Activated T-cell treated with anti-CD3 and anti-CD28 coated beads, Interleukin-2, amount 50 U/mL, for 72 hours (primary cell): Measurements from ENCODE around the gene VMAC. TPM values are rescaled to one million over a fixed set of nuclear protein-coding genes. Genes with fewer than 3 reads are reported as not detected.

Experiments used
- ATAC-seq, 2 donors: fragments of 150-1000 bp; cut with Tn5 transposase; replicated peaks in 1 of 2; 2 replicates each; pipeline ENCODE4 v1.10.0; 2021; ENCODE audit warnings: moderate library complexity in 2 of 2, mild to moderate bottlenecking in 1 of 2
- DNase-seq, 2 donors: peaks; one replicate each; pipeline ENCODE4 v3.0.0; 2021 to 2022; ENCODE audit warnings: mixed read lengths in 1 of 2
- H3K27ac Mint-ChIP-seq: one replicate; pipeline ENCODE4 v1.8.0; 2022; ENCODE audit warnings: mild to moderate bottlenecking, moderate library complexity, mixed read lengths
- H3K27me3 Mint-ChIP-seq: one replicate; pipeline ENCODE4 v1.8.0; 2022; ENCODE audit warnings: low read depth, mixed read lengths
- H3K36me3 Mint-ChIP-seq, 2 donors: one replicate each; pipeline ENCODE4 v1.8.0; 2022; ENCODE audit warnings: mixed read lengths in 2 of 2, mild to moderate bottlenecking in 1 of 2; ENCODE audit not compliant: insufficient read depth in 2 of 2
- H3K4me1 Mint-ChIP-seq: one replicate; pipeline ENCODE4 v1.8.0; 2022; ENCODE audit warnings: low read depth, mixed read lengths
- H3K4me3 Mint-ChIP-seq, 2 donors: one replicate each; pipeline ENCODE4 v1.8.0; 2022; ENCODE audit warnings: mild to moderate bottlenecking in 2 of 2, mixed read lengths in 2 of 2, moderate library complexity in 2 of 2
- H3K9me3 Mint-ChIP-seq, 2 donors: one replicate each; pipeline ENCODE4 v1.8.0; 2022; ENCODE audit warnings: mixed read lengths in 2 of 2
- total RNA-seq, 2 donors: library from RNA; stranded (reverse); gene quantifications; one replicate each; pipeline ENCODE4 v1.2.3, GENCODE V29; 2022

VMAC gene
- total RNA-seq, 2 donors from 2014 or later: 8.7 to 10.5 TPM

GRCh38 chr19:5933391-5934068 is 28.9 kb downstream of the VMAC start:
- no peak for DNase-seq
- Mint-ChIP-seq H3K27me3 (no peaks in the 10 kb centered on the region), H3K9me3 (no peaks in the 10 kb centered on the region), H3K4me1 (peaks cover 5% of the 10 kb centered on the region), H3K27ac (no peak overlapping the region), H3K36me3 (peaks cover 3 to 24% of the 10 kb centered on the region in 2 donors), H3K4me3 (no peak overlapping the region)
- ATAC-seq: no peak

GRCh38 chr19:5934069-5934401 is 29.4 kb downstream of the VMAC start:
- H3K27ac Mint-ChIP-seq: no peak overlapping the region
- no peak overlapping the region for H3K4me3 Mint-ChIP-seq
- peaks cover 5% of the 10 kb centered on the region for H3K4me1 Mint-ChIP-seq
- H3K9me3 Mint-ChIP-seq: no peaks in the 10 kb centered on the region
- DNase-seq: no peak
- no peaks in the 10 kb centered on the region for H3K27me3 Mint-ChIP-seq
- peaks cover 3 to 21% of the 10 kb centered on the region in 2 donors for H3K36me3 Mint-ChIP-seq
- ATAC-seq: no peak

- Mint-ChIP-seq H3K9me3 (no peaks in the 10 kb centered on the region), H3K4me1 (peaks cover 5% of the 10 kb centered on the region), H3K36me3 (peaks cover 3 to 20% of the 10 kb centered on the region in 2 donors), H3K4me3 (no peak overlapping the region), H3K27me3 (no peaks in the 10 kb centered on the region), H3K27ac (peak overlapping the region; percentile 31)
- no peak for DNase-seq
- ATAC-seq: no peak
These were observed 30.3 kb downstream of the VMAC start for GRCh38 chr19:5934774-5935472.

GRCh38 chr19:5935473-5936291 is 31.0 kb downstream of the VMAC start:
- Mint-ChIP-seq H3K36me3 (peaks cover 3 to 18% of the 10 kb centered on the region in 2 donors), H3K27me3 (no peaks in the 10 kb centered on the region), H3K4me1 (peaks cover 5% of the 10 kb centered on the region), H3K27ac (no peak overlapping the region), H3K9me3 (no peaks in the 10 kb centered on the region), H3K4me3 (no peak overlapping the region)
- DNase-seq (no peak), ATAC-seq (no peak)

- peaks cover 5% of the 10 kb centered on the region for H3K4me1 Mint-ChIP-seq
- ATAC-seq (no peak), DNase-seq (no peak)
- no peaks in the 10 kb centered on the region for H3K27me3 Mint-ChIP-seq
- H3K27ac Mint-ChIP-seq: peak overlapping the region; percentile 31
- H3K4me3 Mint-ChIP-seq: no peak overlapping the region
- H3K36me3 Mint-ChIP-seq: peaks cover 3 to 15% of the 10 kb centered on the region in 2 donors
- H3K9me3 Mint-ChIP-seq: no peaks in the 10 kb centered on the region
These were observed 31.6 kb downstream of the VMAC start for GRCh38 chr19:5936292-5936592.

- ATAC-seq: no peak
- peaks cover 5% of the 10 kb centered on the region for H3K4me1 Mint-ChIP-seq
- H3K4me3 Mint-ChIP-seq: no peak overlapping the region
- peaks cover 1 to 13% of the 10 kb centered on the region in 2 donors for H3K36me3 Mint-ChIP-seq
- no peak overlapping the region for H3K27ac Mint-ChIP-seq
- no peaks in the 10 kb centered on the region for H3K9me3 Mint-ChIP-seq
- no peak for DNase-seq
- H3K27me3 Mint-ChIP-seq: no peaks in the 10 kb centered on the region
These were observed 32.9 kb downstream of the VMAC start for GRCh38 chr19:5937550-5937949.

GRCh38 chr19:5940260-5941208 is 35.9 kb downstream of the VMAC start:
- no peak for ATAC-seq
- Mint-ChIP-seq H3K36me3 (peaks cover 0 to 7% of the 10 kb centered on the region in 2 donors), H3K4me3 (no peak overlapping the region), H3K4me1 (peaks cover 25% of the 10 kb centered on the region), H3K9me3 (no peaks in the 10 kb centered on the region), H3K27ac (no peak overlapping the region), H3K27me3 (no peaks in the 10 kb centered on the region)
- no peak for DNase-seq

GRCh38 chr19:5941673-5942072 is 37.0 kb downstream of the VMAC start:
- Mint-ChIP-seq H3K36me3 (peaks cover 0 to 8% of the 10 kb centered on the region in 2 donors), H3K4me1 (peaks cover 30% of the 10 kb centered on the region), H3K9me3 (no peaks in the 10 kb centered on the region), H3K4me3 (no peak overlapping the region), H3K27ac (peak overlapping the region; percentile 54), H3K27me3 (no peaks in the 10 kb centered on the region)
- ATAC-seq (no peak), DNase-seq (no peak)

GRCh38 chr19:5943045-5943444 is 38.4 kb downstream of the VMAC start:
- peaks cover 0 to 3% of the 10 kb centered on the region in 2 donors for H3K36me3 Mint-ChIP-seq
- ATAC-seq: no peak
- H3K4me3 Mint-ChIP-seq: no peak overlapping the region
- DNase-seq: no peak
- no peak overlapping the region for H3K27ac Mint-ChIP-seq
- no peaks in the 10 kb centered on the region for H3K9me3 Mint-ChIP-seq
- H3K4me1 Mint-ChIP-seq: peaks cover 42% of the 10 kb centered on the region
- no peaks in the 10 kb centered on the region for H3K27me3 Mint-ChIP-seq

- Mint-ChIP-seq H3K27ac (no peak overlapping the region), H3K27me3 (no peaks in the 10 kb centered on the region), H3K4me1 (peaks cover 48% of the 10 kb centered on the region), H3K36me3 (peaks cover 0 to 3% of the 10 kb centered on the region in 2 donors), H3K9me3 (no peaks in the 10 kb centered on the region), H3K4me3 (no peak overlapping the region)
- DNase-seq (no peak), ATAC-seq (peak; percentile 34 to 53)
These were observed 39.0 kb downstream of the VMAC start for GRCh38 chr19:5943623-5944022.

GRCh38 chr19:5947435-5947834 is 42.8 kb downstream of the VMAC start:
- peaks cover 0 to 6% of the 10 kb centered on the region in 2 donors for H3K36me3 Mint-ChIP-seq
- H3K4me3 Mint-ChIP-seq: peak overlapping the region in 1 of 2 donors; percentile 59
- peaks cover 86% of the 10 kb centered on the region for H3K4me1 Mint-ChIP-seq
- peak overlapping the region; percentile 89 for H3K27ac Mint-ChIP-seq
- DNase-seq (no peak), ATAC-seq (no peak)
- no peaks in the 10 kb centered on the region for H3K9me3 Mint-ChIP-seq
- H3K27me3 Mint-ChIP-seq: no peaks in the 10 kb centered on the region

- DNase-seq (peak; percentile 34 to 39), ATAC-seq (peak; percentile 46 to 61)
- Mint-ChIP-seq H3K9me3 (no peaks in the 10 kb centered on the region), H3K27ac (peak overlapping the region; percentile 74), H3K36me3 (peaks cover 0 to 6% of the 10 kb centered on the region in 2 donors), H3K4me3 (peak overlapping the region; percentile 57 to 85), H3K27me3 (no peaks in the 10 kb centered on the region), H3K4me1 (peaks cover 96% of the 10 kb centered on the region)
These were observed 44.3 kb downstream of the VMAC start for GRCh38 chr19:5948752-5949564.
